GM13977 (cell line): ENCODE data around the gene PDE4C.

ENCODE experiments used
- DNase-seq: peaks from one replicate; pipeline ENCODE4 v3.0.0; 2012; ENCODE audit warnings: low spot score
- in situ Hi-C: fragments of 300-500 bp; cut with MboI; formaldehyde crosslinking; loops from one replicate; pipeline ENCODE4 v1.12.0; 2022; ENCODE audit warnings: low sequenced_read_pairs, low pct_unique_long_range_greater_than_20kb, mixed read lengths, inconsistent platforms; ENCODE audit not compliant: unreplicated experiment
- TF ChIP-seq, protein P1 (sequence below): IDR thresholded peaks from 2 replicates; pipeline ENCODE4 v1.5.1; 2012; ENCODE audit warnings: mild to moderate bottlenecking, control low read depth; ENCODE audit not compliant: insufficient read depth; ENCODE audit errors: extremely low read depth, missing control alignments

Gene PDE4C

DNA sequence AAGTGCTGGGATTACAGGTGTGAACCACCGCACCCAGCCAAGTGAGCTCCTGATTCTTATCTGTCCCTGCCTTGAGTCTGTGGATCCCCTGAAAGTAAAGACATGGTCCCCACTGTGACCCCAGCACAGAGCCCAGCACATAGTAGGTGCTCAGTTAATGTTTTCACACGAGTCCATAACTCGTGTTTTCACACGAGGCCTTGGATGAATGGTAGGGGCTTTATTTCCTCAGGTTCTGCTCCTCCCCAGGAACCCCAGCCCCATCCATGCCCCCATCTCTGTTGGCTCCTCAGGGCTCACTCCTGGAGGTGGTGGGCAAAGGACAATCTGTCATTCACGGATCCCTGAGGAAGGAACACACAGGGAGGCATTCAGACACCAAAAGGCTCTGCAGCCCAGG is 23.6 kb upstream of the PDE4C start:
- in situ Hi-C loops = loop anchor here (10.0 kb wide), 1 partner anchor 45 kb away; the partner anchor contains the start of gene RAB3A
- DNase-seq = no peak
- TF ChIP-seq, protein P1, sequence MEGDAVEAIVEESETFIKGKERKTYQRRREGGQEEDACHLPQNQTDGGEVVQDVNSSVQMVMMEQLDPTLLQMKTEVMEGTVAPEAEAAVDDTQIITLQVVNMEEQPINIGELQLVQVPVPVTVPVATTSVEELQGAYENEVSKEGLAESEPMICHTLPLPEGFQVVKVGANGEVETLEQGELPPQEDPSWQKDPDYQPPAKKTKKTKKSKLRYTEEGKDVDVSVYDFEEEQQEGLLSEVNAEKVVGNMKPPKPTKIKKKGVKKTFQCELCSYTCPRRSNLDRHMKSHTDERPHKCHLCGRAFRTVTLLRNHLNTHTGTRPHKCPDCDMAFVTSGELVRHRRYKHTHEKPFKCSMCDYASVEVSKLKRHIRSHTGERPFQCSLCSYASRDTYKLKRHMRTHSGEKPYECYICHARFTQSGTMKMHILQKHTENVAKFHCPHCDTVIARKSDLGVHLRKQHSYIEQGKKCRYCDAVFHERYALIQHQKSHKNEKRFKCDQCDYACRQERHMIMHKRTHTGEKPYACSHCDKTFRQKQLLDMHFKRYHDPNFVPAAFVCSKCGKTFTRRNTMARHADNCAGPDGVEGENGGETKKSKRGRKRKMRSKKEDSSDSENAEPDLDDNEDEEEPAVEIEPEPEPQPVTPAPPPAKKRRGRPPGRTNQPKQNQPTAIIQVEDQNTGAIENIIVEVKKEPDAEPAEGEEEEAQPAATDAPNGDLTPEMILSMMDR = no peak

GRCh38 chr19:18245297-18245696 is 19.1 kb upstream of the PDE4C start:
- no peak for DNase-seq
- TF ChIP-seq, protein P1 = no peak
- in situ Hi-C loops = no loop called here

- no peak for DNase-seq
- in situ Hi-C loops = no loop called here
- TF ChIP-seq, protein P1 = no peak
Observed at GRCh38 chr19:18239303-18239702, 13.1 kb upstream of the PDE4C start.

DNA sequence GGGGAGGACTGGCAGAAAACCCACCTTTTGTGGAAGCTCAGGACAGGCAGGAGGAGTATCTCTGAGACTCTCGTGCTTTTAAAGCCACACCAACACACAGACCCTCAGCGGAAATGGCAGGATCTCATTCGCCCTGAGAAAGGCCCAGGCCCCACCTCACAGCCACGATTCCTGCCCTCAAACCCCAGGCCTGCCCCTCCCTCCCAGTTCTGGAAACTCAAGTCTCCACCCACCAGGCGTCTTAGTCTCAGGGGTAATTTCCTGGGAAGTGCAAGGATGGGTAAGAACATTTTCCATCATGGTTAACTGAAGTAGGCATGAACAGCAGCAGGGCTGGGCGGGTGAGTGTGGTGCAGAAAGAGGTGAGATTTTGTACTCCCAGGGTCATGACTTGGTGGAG is 8.0 kb upstream of the PDE4C start:
- in situ Hi-C loops = no loop called here
- TF ChIP-seq, protein P1 = no peak
- no peak for DNase-seq

- in situ Hi-C loops = no loop called here
- TF ChIP-seq, protein P1 = no peak
- DNase-seq = peak; percentile 84
Observed at GRCh38 chr19:18233224-18233825, 7.1 kb upstream of the PDE4C start.

GRCh38 chr19:18232540-18233223 is 6.4 kb upstream of the PDE4C start:
- DNase-seq = no peak
- TF ChIP-seq, protein P1 = no peak
- in situ Hi-C loops = no loop called here
